Right hindlimb (tissue), 1 donor: Measurements from ENCODE around the gene LAMA4.

Experiments
- DNase-seq: peaks from one replicate; pipeline ENCODE4 v3.0.0-alpha.2; 2018

LAMA4 gene

GRCh38 chr6:112180095-112180820, 74.1 kb downstream of the LAMA4 start:
- DNase-seq: peak; percentile 49

GRCh38 chr6:112179631-112180030, 74.7 kb downstream of the LAMA4 start:
- DNase-seq: no peak

- DNase-seq: peak; percentile 35
Observed at GRCh38 chr6:112178846-112179245, 75.5 kb downstream of the LAMA4 start.

GRCh38 chr6:112177092-112177491, 77.3 kb downstream of the LAMA4 start:
- no peak for DNase-seq

GRCh38 chr6:112176175-112176574, 78.2 kb downstream of the LAMA4 start:
- DNase-seq: no peak

GRCh38 chr6:112173221-112173804, 81.1 kb downstream of the LAMA4 start:
- no peak for DNase-seq

- DNase-seq: no peak
Observed at GRCh38 chr6:112172540-112172939, 81.8 kb downstream of the LAMA4 start.

- no peak for DNase-seq
Observed at GRCh38 chr6:112169541-112169940, 84.8 kb downstream of the LAMA4 start.

- DNase-seq: peak; percentile 63
Observed at GRCh38 chr6:112163295-112164257, 90.8 kb downstream of the LAMA4 start.

GRCh38 chr6:112160745-112161144, 93.6 kb downstream of the LAMA4 start:
- DNase-seq: no peak

- DNase-seq: no peak
Observed at GRCh38 chr6:112156668-112157067, 97.7 kb downstream of the LAMA4 start.

GRCh38 chr6:112155886-112156285, 98.5 kb downstream of the LAMA4 start:
- no peak for DNase-seq

GRCh38 chr6:112154711-112155110, 99.7 kb downstream of the LAMA4 start:
- DNase-seq: no peak

- no peak for DNase-seq
Observed at GRCh38 chr6:112153926-112154607, 100.3 kb downstream of the LAMA4 start.

GRCh38 chr6:112150363-112150762, 104.0 kb downstream of the LAMA4 start:
- no peak for DNase-seq

GRCh38 chr6:112149719-112150263, 104.6 kb downstream of the LAMA4 start:
- DNase-seq: peak; percentile 39

GRCh38 chr6:112149236-112149635, 105.1 kb downstream of the LAMA4 start:
- DNase-seq: no peak

- DNase-seq: no peak
Observed at GRCh38 chr6:112148103-112148502, 106.3 kb downstream of the LAMA4 start.

GRCh38 chr6:112145080-112145573, 109.2 kb downstream of the LAMA4 start:
- no peak for DNase-seq

GRCh38 chr6:112144145-112144926, 110.0 kb downstream of the LAMA4 start:
- DNase-seq: no peak

GRCh38 chr6:112141707-112142106, 112.7 kb downstream of the LAMA4 start:
- no peak for DNase-seq

GRCh38 chr6:112139052-112139451, 115.3 kb downstream of the LAMA4 start:
- no peak for DNase-seq
